ENCODE data around the gene RNF213.

Gene RNF213

GRCh38 chr17:80345841-80346497, 85.3 kb downstream of the RNF213 start:
- ChIA-PET POLR2A (no interaction called here), CTCF (interaction anchor here (0.8 kb wide), 1 partner anchor 29 kb away, joined by 3 read pairs; no protein-coding TSS in a partner anchor)
- no peak for TF ChIP-seq CTCF (IDR thresholded peaks at IDR 0.05; ENCODE audit: control extremely low read depth, extremely low read depth, low read depth, missing control alignments)
- DNase-seq (ENCODE audit: extremely low spot score) = no peak

GRCh38 chr17:80346498-80347275, 86.0 kb downstream of the RNF213 start:
- CTCF ChIA-PET = no interaction called here
- no peak for TF ChIP-seq CTCF (IDR thresholded peaks at IDR 0.05; ENCODE audit: control extremely low read depth, extremely low read depth, low read depth, missing control alignments)
- no peak for DNase-seq (ENCODE audit: extremely low spot score)
- POLR2A ChIA-PET = no interaction called here

DNA sequence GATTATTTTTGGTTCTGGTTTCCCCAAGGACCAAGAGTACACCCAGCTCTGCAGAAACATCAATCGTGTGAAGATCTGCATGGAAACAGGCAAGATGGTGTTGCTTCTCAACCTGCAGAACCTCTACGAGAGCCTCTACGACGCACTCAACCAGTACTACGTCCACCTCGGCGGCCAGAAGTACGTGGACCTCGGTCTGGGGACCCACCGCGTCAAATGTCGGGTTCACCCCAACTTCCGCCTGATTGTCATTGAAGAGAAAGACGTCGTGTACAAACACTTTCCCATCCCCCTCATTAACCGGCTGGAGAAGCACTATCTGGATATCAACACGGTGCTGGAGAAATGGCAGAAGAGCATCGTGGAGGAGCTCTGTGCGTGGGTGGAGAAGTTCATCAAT, 86.9 kb downstream of the RNF213 start:
- ChIA-PET POLR2A (no interaction called here), CTCF (no interaction called here)
- no peak for DNase-seq (ENCODE audit: extremely low spot score)
- no peak for TF ChIP-seq CTCF (IDR thresholded peaks at IDR 0.05; ENCODE audit: control extremely low read depth, extremely low read depth, low read depth, missing control alignments)

- no peak for DNase-seq (ENCODE audit: extremely low spot score)
- POLR2A ChIA-PET = no interaction called here
- TF ChIP-seq CTCF (IDR thresholded peaks at IDR 0.05; ENCODE audit: control extremely low read depth, extremely low read depth, low read depth, missing control alignments) = no peak
- CTCF ChIA-PET = no interaction called here
Observed at GRCh38 chr17:80347948-80348351, 87.3 kb downstream of the RNF213 start.

GRCh38 chr17:80348551-80349150, 88.0 kb downstream of the RNF213 start:
- DNase-seq (ENCODE audit: extremely low spot score) = no peak

More at GRCh38 chr17:80348551-80349150, 88.0 kb downstream of the RNF213 start:
- ChIA-PET POLR2A (no interaction called here), CTCF (no interaction called here)
- TF ChIP-seq CTCF (IDR thresholded peaks at IDR 0.05; ENCODE audit: control extremely low read depth, extremely low read depth, low read depth, missing control alignments) = no peak

Measured in GM10248 (cell line).